Myocyte (in vitro differentiated cells): ENCODE data around the gene MMP2. TPM values are rescaled to one million over a fixed set of nuclear protein-coding genes. Genes with fewer than 3 reads are reported as not detected.
A peak's percentile ranks its signal among the peaks of the same experiment; 100 is the strongest.

Experiments
- DNase-seq: peaks from one replicate; pipeline ENCODE4 v3.0.0-alpha.2; 2012; ENCODE audit warnings: low read depth
- polyA plus RNA-seq: library from polyadenylated mRNA; unstranded; fragments of >200 nt; gene quantifications from one replicate; pipeline ENCODE4 v1.2.1, GENCODE V29; 2012; ENCODE audit warnings: missing spikeins
- total RNA-seq: library from RNA; depleted of rRNA; stranded (reverse); fragments of >200 nt; gene quantifications from 2 replicates; pipeline ENCODE4 v1.2.3, GENCODE V29; 2014

The MMP2 gene
- total RNA-seq = 191 and 204 TPM in 2 replicates
- polyA plus RNA-seq = 1,920 TPM

- DNase-seq = peak; percentile 71
Measured at GRCh38 chr16:55478827-55479429, at the start of gene MMP2. TSS of gene MMP2 (plus strand) at chr16:55479198. CDS start at chr16:55479480, 282 bp downstream.

- no peak for DNase-seq
Measured at GRCh38 chr16:55433030-55433429, 46.0 kb upstream of the MMP2 start.

GRCh38 chr16:55433535-55433934 is 45.5 kb upstream of the MMP2 start:
- DNase-seq = peak; percentile 58

- peak; percentile 17 for DNase-seq
Measured at GRCh38 chr16:55434000-55434399, 45.0 kb upstream of the MMP2 start.

- DNase-seq = no peak
Measured at GRCh38 chr16:55435387-55435786, 43.6 kb upstream of the MMP2 start.

- DNase-seq = no peak
Measured at GRCh38 chr16:55436587-55436986, 42.4 kb upstream of the MMP2 start.

- no peak for DNase-seq
Measured at GRCh38 chr16:55437625-55438024, 41.4 kb upstream of the MMP2 start.

- DNase-seq = no peak
Measured at GRCh38 chr16:55438281-55438680, 40.7 kb upstream of the MMP2 start.

- no peak for DNase-seq
Measured at GRCh38 chr16:55439101-55439690, 39.8 kb upstream of the MMP2 start.

- no peak for DNase-seq
Measured at GRCh38 chr16:55443434-55444346, 35.3 kb upstream of the MMP2 start.

- DNase-seq = no peak
Measured at GRCh38 chr16:55444754-55445485, 34.1 kb upstream of the MMP2 start.

- DNase-seq = no peak
Measured at GRCh38 chr16:55447231-55447630, 31.8 kb upstream of the MMP2 start.

GRCh38 chr16:55452996-55453395 is 26.0 kb upstream of the MMP2 start:
- DNase-seq = no peak

- no peak for DNase-seq
Measured at GRCh38 chr16:55453909-55454308, 25.1 kb upstream of the MMP2 start.

- no peak for DNase-seq
Measured at GRCh38 chr16:55454861-55455260, 24.1 kb upstream of the MMP2 start.

GRCh38 chr16:55462241-55462640 is 16.8 kb upstream of the MMP2 start:
- DNase-seq = no peak

GRCh38 chr16:55464375-55464774 is 14.6 kb upstream of the MMP2 start:
- no peak for DNase-seq

- DNase-seq = peak; percentile 85
Measured at GRCh38 chr16:55465077-55465896, 13.7 kb upstream of the MMP2 start.

- no peak for DNase-seq
Measured at GRCh38 chr16:55466209-55466608, 12.8 kb upstream of the MMP2 start.

- no peak for DNase-seq
Measured at GRCh38 chr16:55467898-55468297, 11.1 kb upstream of the MMP2 start.
